Nephron (organoid): ENCODE data around the gene HOMER2.
"Not testable (repeated sequence)": the region's sequence is repeated elsewhere in the genome, so short reads cannot be mapped to it uniquely, and the experiment has no call there.

ENCODE experiments used
- H3K27ac Mint-ChIP-seq, 3 experiments: 2 replicates each; pipeline ENCODE4 v1.8.0; 2020; ENCODE audit warnings: mixed read lengths in 3 of 3, mild to moderate bottlenecking in 2 of 3, moderate library complexity in 1 of 3
- H3K27me3 Mint-ChIP-seq: 2 replicates; pipeline ENCODE4 v1.8.0; 2021; ENCODE audit warnings: low read depth, mild to moderate bottlenecking, moderate library complexity, mixed read lengths
- H3K36me3 Mint-ChIP-seq: 2 replicates; pipeline ENCODE4 v1.8.0; 2020; ENCODE audit warnings: low read depth, mixed read lengths
- H3K4me1 Mint-ChIP-seq: 2 replicates; pipeline ENCODE4 v1.8.0; 2020; ENCODE audit warnings: mixed read lengths
- H3K4me3 Mint-ChIP-seq, 3 experiments: 2 replicates each; pipeline ENCODE4 v1.8.0; 2020; ENCODE audit warnings: mild to moderate bottlenecking in 3 of 3, mixed read lengths in 3 of 3, moderate library complexity in 2 of 3
- H3K9me3 Mint-ChIP-seq: 2 replicates; pipeline ENCODE4 v1.8.0; 2020; ENCODE audit warnings: mixed read lengths
- TF ChIP-seq, protein P1 (sequence below), 3 experiments: fragments of 200-600 bp; sonication (generic); IDR thresholded peaks; one replicate each; pipeline ENCODE4 v1.5.0; 2021; ENCODE audit warnings: antibody characterized with exemption in 3 of 3; ENCODE audit not compliant: unreplicated experiment in 3 of 3

Gene HOMER2

DNA sequence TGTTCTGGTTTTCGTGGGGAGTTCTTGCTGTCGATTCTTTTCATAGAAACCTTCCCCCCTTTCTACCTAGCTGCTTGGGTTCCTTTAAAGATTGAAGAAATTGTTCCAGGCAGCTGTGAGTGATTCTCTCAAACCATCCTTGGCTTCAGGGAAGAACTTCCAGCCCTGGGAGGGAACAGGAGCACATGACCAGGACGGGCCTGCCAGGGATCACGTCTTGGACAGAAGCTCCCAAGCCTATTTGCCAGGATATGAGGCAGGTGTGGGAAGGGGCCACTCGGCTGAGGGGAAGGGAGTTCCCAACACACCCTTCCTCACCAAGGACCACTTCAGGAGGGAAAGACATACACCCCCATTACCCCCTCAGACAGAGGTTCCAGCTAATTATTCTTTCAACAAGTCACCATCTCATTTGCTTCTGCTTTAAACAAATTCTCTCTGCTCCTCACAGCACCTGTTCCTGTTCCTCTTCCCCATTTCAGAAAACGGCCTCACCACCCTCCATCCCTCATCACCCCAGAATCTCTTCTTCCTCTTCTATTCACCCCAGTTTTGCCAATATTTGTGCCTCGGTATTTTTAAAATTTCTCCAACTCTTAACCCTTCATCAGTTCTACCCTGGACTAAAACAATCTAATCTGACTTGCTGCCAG lies 80.6 kb downstream of the HOMER2 start:
- TF ChIP-seq, protein P1, sequence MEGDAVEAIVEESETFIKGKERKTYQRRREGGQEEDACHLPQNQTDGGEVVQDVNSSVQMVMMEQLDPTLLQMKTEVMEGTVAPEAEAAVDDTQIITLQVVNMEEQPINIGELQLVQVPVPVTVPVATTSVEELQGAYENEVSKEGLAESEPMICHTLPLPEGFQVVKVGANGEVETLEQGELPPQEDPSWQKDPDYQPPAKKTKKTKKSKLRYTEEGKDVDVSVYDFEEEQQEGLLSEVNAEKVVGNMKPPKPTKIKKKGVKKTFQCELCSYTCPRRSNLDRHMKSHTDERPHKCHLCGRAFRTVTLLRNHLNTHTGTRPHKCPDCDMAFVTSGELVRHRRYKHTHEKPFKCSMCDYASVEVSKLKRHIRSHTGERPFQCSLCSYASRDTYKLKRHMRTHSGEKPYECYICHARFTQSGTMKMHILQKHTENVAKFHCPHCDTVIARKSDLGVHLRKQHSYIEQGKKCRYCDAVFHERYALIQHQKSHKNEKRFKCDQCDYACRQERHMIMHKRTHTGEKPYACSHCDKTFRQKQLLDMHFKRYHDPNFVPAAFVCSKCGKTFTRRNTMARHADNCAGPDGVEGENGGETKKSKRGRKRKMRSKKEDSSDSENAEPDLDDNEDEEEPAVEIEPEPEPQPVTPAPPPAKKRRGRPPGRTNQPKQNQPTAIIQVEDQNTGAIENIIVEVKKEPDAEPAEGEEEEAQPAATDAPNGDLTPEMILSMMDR (IDR thresholded peaks at IDR 0.05; ENCODE audit: unreplicated experiment in 3 of 3) = no peak
- Mint-ChIP-seq H3K27me3 (no peaks in the 10 kb centered on the region), H3K9me3 (no peaks in the 10 kb centered on the region), H3K4me1 (no peaks in the 10 kb centered on the region), H3K4me3 (no peak overlapping the region), H3K36me3 (peaks cover 28% of the 10 kb centered on the region), H3K27ac (no peak overlapping the region)

DNA sequence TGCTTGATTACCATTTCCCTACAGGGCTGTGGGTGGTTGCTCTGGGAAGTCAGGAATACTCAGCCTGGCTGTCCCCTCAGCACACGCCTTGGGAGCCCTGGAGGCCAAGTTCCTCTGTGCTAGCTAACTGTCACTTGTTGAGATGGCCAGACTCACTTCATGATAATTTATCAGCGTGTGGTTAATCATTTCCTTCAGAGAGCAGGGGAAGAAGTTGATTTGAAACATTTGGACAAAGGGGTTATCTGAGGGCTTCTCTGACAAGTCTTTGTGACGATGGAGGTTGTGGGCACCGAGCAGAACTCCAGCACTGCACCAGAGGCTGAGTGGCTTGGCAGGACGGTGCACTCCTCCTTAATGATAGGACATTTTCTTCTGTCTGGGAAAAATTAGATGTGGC lies 81.2 kb downstream of the HOMER2 start:
- H3K4me1 Mint-ChIP-seq = no peaks in the 10 kb centered on the region
- no peak overlapping the region for H3K4me3 Mint-ChIP-seq
- H3K36me3 Mint-ChIP-seq = peaks cover 28% of the 10 kb centered on the region
- H3K9me3 Mint-ChIP-seq = no peaks in the 10 kb centered on the region
- H3K27me3 Mint-ChIP-seq = no peaks in the 10 kb centered on the region
- TF ChIP-seq, protein P1 (IDR thresholded peaks at IDR 0.05; ENCODE audit: unreplicated experiment in 3 of 3) = no peak
- H3K27ac Mint-ChIP-seq = no peak overlapping the region

DNA sequence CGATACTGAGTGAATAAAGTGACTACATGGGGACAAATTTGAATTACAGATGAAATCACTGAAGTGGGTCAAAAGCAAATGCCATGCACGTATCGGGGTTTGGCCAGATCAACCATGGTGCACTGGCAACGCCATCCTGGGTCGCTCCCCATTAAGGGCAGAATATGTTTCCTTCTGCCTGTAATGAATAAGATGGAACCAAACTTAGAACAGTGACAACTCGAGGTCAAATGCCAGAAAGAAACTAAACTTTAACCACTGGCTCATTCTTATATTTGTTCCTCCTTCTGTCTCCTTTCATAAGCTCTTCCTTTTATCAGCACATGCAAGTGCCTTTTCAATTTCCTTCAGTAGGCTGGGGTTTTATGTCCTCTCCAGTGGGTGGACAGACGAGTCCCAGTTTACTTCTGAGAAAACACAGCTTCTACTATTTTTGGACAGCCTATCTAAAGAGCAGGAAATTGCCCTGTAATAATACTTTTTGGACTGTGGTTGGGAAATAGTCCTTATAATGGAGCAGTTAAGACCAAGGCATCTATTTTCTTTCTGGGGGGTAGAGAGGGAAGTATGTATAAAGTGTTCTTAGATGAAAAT lies 81.7 kb downstream of the HOMER2 start:
- TF ChIP-seq, protein P1 (IDR thresholded peaks at IDR 0.05; ENCODE audit: unreplicated experiment in 3 of 3) = no peak
- no peak overlapping the region for H3K27ac Mint-ChIP-seq
- H3K27me3 Mint-ChIP-seq = no peaks in the 10 kb centered on the region
- H3K4me1 Mint-ChIP-seq = no peaks in the 10 kb centered on the region
- no peaks in the 10 kb centered on the region for H3K9me3 Mint-ChIP-seq
- peaks cover 28% of the 10 kb centered on the region for H3K36me3 Mint-ChIP-seq
- no peak overlapping the region for H3K4me3 Mint-ChIP-seq

DNA sequence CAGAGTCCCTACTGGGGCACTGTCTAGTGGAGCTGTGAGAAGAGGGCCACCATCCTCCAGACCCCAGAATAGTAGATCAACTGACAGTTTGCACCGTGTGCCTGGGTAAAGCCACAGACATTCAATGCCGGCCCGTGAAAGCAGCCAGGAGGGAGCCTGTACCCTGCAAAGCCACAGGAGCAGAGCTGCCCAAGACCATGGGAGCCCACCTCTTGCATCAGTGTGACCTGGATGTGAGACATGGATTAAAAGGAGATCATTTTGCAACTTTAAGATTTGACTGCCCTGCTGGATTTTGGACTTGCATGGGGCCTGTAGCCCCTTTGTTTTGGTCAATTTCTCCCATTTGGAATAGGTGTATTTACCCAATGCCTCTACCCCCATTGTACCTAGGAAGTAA lies 86.5 kb downstream of the HOMER2 start:
- not testable (repeated sequence) for H3K4me3 Mint-ChIP-seq, H3K27me3 Mint-ChIP-seq, H3K27ac Mint-ChIP-seq, H3K36me3 Mint-ChIP-seq, H3K4me1 Mint-ChIP-seq, H3K9me3 Mint-ChIP-seq

GRCh38 chr15:82865581-82865980 lies 86.9 kb downstream of the HOMER2 start:
- H3K36me3 Mint-ChIP-seq, H3K9me3 Mint-ChIP-seq, H3K27me3 Mint-ChIP-seq, H3K4me3 Mint-ChIP-seq, H3K4me1 Mint-ChIP-seq, H3K27ac Mint-ChIP-seq: not testable (repeated sequence)

DNA sequence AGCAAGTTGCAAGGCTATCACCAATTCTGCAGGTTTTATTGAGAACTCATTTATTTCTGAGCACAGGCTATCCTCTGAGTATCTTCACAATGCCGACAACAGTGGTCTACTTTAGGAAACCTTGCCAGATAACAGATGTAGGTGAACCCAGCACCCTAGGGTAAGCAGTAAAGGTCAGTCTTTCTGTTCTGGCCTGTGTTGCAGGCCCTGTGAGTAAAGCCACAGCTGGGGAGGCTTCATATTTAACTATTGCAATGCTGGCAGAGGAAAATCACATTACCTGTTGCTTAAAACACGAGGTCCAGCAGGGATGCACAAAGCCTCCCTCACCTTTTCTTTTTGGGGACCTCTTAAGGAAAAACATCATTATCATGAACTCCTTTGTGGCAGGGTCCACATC lies 87.6 kb downstream of the HOMER2 start:
- Mint-ChIP-seq H3K27me3 (no peaks in the 10 kb centered on the region), H3K9me3 (no peaks in the 10 kb centered on the region), H3K4me3 (no peak overlapping the region), H3K27ac (no peak overlapping the region), H3K4me1 (no peaks in the 10 kb centered on the region), H3K36me3 (no peaks in the 10 kb centered on the region)
- TF ChIP-seq, protein P1 (IDR thresholded peaks at IDR 0.05; ENCODE audit: unreplicated experiment in 3 of 3) = no peak

DNA sequence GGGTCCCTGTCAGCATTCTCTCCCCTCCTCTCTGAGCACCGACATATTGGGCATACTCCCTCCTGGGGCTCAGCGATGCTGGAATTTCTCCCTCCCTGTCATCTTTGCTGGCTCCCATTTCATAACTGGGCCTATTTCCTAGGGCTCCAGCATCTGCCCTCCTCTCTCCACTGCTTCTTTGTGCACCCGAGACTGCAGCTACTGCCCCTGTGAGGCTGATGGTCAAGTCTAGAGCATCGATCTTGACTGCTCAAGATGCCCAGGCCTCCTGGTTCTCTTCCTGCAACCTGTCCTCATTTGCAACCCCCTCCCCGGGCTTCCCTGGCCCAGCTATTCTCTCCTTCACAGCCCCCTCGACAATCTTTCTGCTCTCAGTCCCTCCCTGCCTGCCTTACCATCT lies 89.6 kb downstream of the HOMER2 start:
- TF ChIP-seq, protein P1 (IDR thresholded peaks at IDR 0.05; ENCODE audit: unreplicated experiment in 3 of 3) = no peak
- no peaks in the 10 kb centered on the region for H3K9me3 Mint-ChIP-seq
- H3K4me3 Mint-ChIP-seq = no peak overlapping the region
- no peaks in the 10 kb centered on the region for H3K4me1 Mint-ChIP-seq
- no peak overlapping the region for H3K27ac Mint-ChIP-seq
- H3K27me3 Mint-ChIP-seq = no peaks in the 10 kb centered on the region
- H3K36me3 Mint-ChIP-seq = no peaks in the 10 kb centered on the region
